Gastroesophageal sphincter (tissue), 4 donors: ENCODE measurements around the gene CHMP1B. TPM values are rescaled to one million over a fixed set of nuclear protein-coding genes. Genes with fewer than 3 reads are reported as not detected.

Experiments
- ATAC-seq: fragments of 150-250 bp; one replicate; pipeline ENCODE4 v1.9.1; 2016; ENCODE audit warnings: mild to moderate bottlenecking, moderate library complexity
- H3K27ac ChIP-seq, 4 donors: fragments of 200-600 bp; sonication (generic) in 3 of 4; 1 replicate in 3 of 4; 2 replicates in 1 of 4; pipeline ENCODE4 v1.5.1; 2016 to 2019
- H3K27me3 ChIP-seq: fragments of 200-600 bp; sonication (generic); one replicate; pipeline ENCODE4 v1.5.1; 2019
- H3K36me3 ChIP-seq, 2 donors: fragments of 200-600 bp; sonication (generic); one replicate each; pipeline ENCODE4 v1.5.1; 2019; ENCODE audit warnings: control low read depth in 1 of 2
- H3K4me1 ChIP-seq, 3 donors: fragments of 200-600 bp; sonication (generic); 1 replicate in 2 of 3; 2 replicates in 1 of 3; pipeline ENCODE4 v1.5.1; 2016 to 2019; ENCODE audit warnings: control low read depth in 2 of 3
- H3K4me3 ChIP-seq, 2 donors: fragments of 200-600 bp; sonication (generic); one replicate each; pipeline ENCODE4 v1.5.1; 2019; ENCODE audit warnings: mild to moderate bottlenecking in 1 of 2, moderate library complexity in 1 of 2
- H3K9me3 ChIP-seq, 3 donors: fragments of 200-600 bp; sonication (generic); one replicate each; pipeline ENCODE4 v1.5.1; 2017 to 2019; ENCODE audit warnings: control low read depth in 2 of 3
- CTCF ChIP-seq, 4 experiments: fragments of 200-600 bp in 2 of 4; fragments of 450-650 bp in 2 of 4; sonication (generic) in 1 of 4; IDR thresholded peaks; one replicate each; pipeline ENCODE4 v1.5.1; 2017 to 2019; ENCODE audit warnings: antibody characterized with exemption in 4 of 4, mild to moderate bottlenecking in 2 of 4, moderate library complexity in 2 of 4
- EP300 ChIP-seq: sonication (generic); formaldehyde crosslinking; IDR thresholded peaks from one replicate; pipeline ENCODE4 v1.6.1; 2017; ENCODE audit warnings: antibody characterized with exemption, mild to moderate bottlenecking
- POLR2A ChIP-seq, 2 donors: fragments of 450-650 bp; IDR thresholded peaks; one replicate each; pipeline ENCODE4 v1.6.1; 2017; ENCODE audit warnings: antibody characterized with exemption in 2 of 2, mild to moderate bottlenecking in 2 of 2, moderate library complexity in 1 of 2
- POLR2AphosphoS5 ChIP-seq: sonication (generic); formaldehyde crosslinking; IDR thresholded peaks from one replicate; pipeline ENCODE4 v1.6.1; 2017; ENCODE audit warnings: antibody characterized with exemption
- WGBS, 2 donors: methylation state at CpG; one replicate each; pipeline ENCODE4 v1.1.5; 2018; ENCODE audit warnings: low coverage in 1 of 2; 5-methylcytosine and 5-hydroxymethylcytosine counted together
- total RNA-seq, 4 donors: library from RNA; depleted of rRNA; stranded (reverse); fragments of >200 nt; gene quantifications; one replicate each; pipeline ENCODE4 v1.1.0, GENCODE V29; 2016

CHMP1B gene
- total RNA-seq, 4 donors from 2014 or later, result 46.0 to 71.6 (median 52.8) TPM

- WGBS, 2 donors, result 80 to 85% methylated on average over 2 to 4 of the region's 4 CpGs
- Histone ChIP-seq H3K27me3 (no peaks in the 10 kb centered on the region), H3K4me1 (peaks cover 0 to 13% (median 3%) of the 10 kb centered on the region in 3 donors), H3K4me3 (no peak overlapping the region), H3K27ac (no peak overlapping the region), H3K36me3 (no peaks in the 10 kb centered on the region), H3K9me3 (no peaks in the 10 kb centered on the region)
- TF ChIP-seq POLR2A (IDR thresholded peaks at IDR 0.05), result no peak
- TF ChIP-seq CTCF (IDR thresholded peaks at IDR 0.05), result no peak
- no peak for ATAC-seq
Observed at GRCh38 chr18:11845654-11846053, 5.6 kb upstream of the CHMP1B start.

- Histone ChIP-seq H3K4me1 (peaks cover 0 to 22% (median 3%) of the 10 kb centered on the region in 3 donors), H3K27me3 (no peaks in the 10 kb centered on the region), H3K9me3 (no peaks in the 10 kb centered on the region), H3K36me3 (no peaks in the 10 kb centered on the region), H3K4me3 (no peak overlapping the region), H3K27ac (no peak overlapping the region)
- no peak for ATAC-seq
- 75 to 95% methylated on average over 3 to 4 of the region's 4 CpGs for WGBS, 2 donors
- no peak for TF ChIP-seq EP300
Observed at GRCh38 chr18:11847811-11848210, 3.4 kb upstream of the CHMP1B start.

- no peak for TF ChIP-seq POLR2A (IDR thresholded peaks at IDR 0.05)
- no peak for TF ChIP-seq POLR2AphosphoS5
- TF ChIP-seq CTCF (IDR thresholded peaks at IDR 0.05), result no peak
- TF ChIP-seq EP300, result no peak
- ATAC-seq, result no peak
- Histone ChIP-seq H3K9me3 (no peaks in the 10 kb centered on the region), H3K27me3 (no peaks in the 10 kb centered on the region), H3K4me1 (peaks cover 0 to 36% (median 13%) of the 10 kb centered on the region in 3 donors), H3K36me3 (peaks cover 0 to under 1% of the 10 kb centered on the region in 2 donors), H3K27ac (peak overlapping the region; percentile 85 to 96 (median 96)), H3K4me3 (no peak overlapping the region)
- WGBS, 2 donors, result 93 to 95% methylated on average over 3 to 7 of the region's 7 CpGs
Observed at GRCh38 chr18:11849279-11849678, 1.9 kb upstream of the CHMP1B start.

GRCh38 chr18:11849841-11850634, 1.2 kb upstream of the CHMP1B start:
- ATAC-seq, result peak; percentile 57
- Histone ChIP-seq H3K36me3 (peaks cover 0 to 8% of the 10 kb centered on the region in 2 donors), H3K4me3 (peak overlapping the region; percentile 93 to 96), H3K27me3 (no peaks in the 10 kb centered on the region), H3K9me3 (no peaks in the 10 kb centered on the region), H3K4me1 (peaks cover 0 to 44% (median 13%) of the 10 kb centered on the region in 3 donors), H3K27ac (peak overlapping the region; percentile 85 to 96 (median 96))
- WGBS, 2 donors, result 4 to 7% methylated on average over 12 to 14 of the region's 17 CpGs
- peak; percentile 31 for TF ChIP-seq POLR2AphosphoS5
- TF ChIP-seq CTCF (IDR thresholded peaks at IDR 0.05), result no peak
- no peak for TF ChIP-seq POLR2A (IDR thresholded peaks at IDR 0.05)
- TF ChIP-seq EP300, result peak; percentile 65

- Histone ChIP-seq H3K27ac (peak overlapping the region; percentile 85 to 96 (median 96)), H3K27me3 (no peaks in the 10 kb centered on the region), H3K4me3 (peak overlapping the region; percentile 93 to 96), H3K9me3 (no peaks in the 10 kb centered on the region), H3K36me3 (peaks cover 0 to 14% of the 10 kb centered on the region in 2 donors), H3K4me1 (peaks cover 0 to 47% (median 13%) of the 10 kb centered on the region in 3 donors)
- TF ChIP-seq POLR2A (IDR thresholded peaks at IDR 0.05) (no peak), EP300 (no peak), CTCF (IDR thresholded peaks at IDR 0.05) (no peak)
- 0% methylated on average over 6 to 10 of the region's 10 CpGs for WGBS, 2 donors
- ATAC-seq, result peak; percentile 70
Observed at GRCh38 chr18:11850821-11851145, 430 bp upstream of the CHMP1B start.
